Astrocyte (in vitro differentiated cells and primary cell): ENCODE measurements around the gene RAD51B.

ENCODE experiments used
- CTCF ChIP-seq: IDR thresholded peaks from 2 replicates; pipeline ENCODE4 v1.5.1; 2011; ENCODE audit warnings: low read depth, mild to moderate bottlenecking, inconsistent platforms, low read length, moderate library complexity; ENCODE audit not compliant: insufficient read depth
- EZH2 ChIP-seq: IDR thresholded peaks from 2 replicates; pipeline ENCODE4 v1.6.1; 2012; ENCODE audit warnings: mild to moderate bottlenecking, low read length, inconsistent platforms; ENCODE audit not compliant: insufficient read depth

DNA sequence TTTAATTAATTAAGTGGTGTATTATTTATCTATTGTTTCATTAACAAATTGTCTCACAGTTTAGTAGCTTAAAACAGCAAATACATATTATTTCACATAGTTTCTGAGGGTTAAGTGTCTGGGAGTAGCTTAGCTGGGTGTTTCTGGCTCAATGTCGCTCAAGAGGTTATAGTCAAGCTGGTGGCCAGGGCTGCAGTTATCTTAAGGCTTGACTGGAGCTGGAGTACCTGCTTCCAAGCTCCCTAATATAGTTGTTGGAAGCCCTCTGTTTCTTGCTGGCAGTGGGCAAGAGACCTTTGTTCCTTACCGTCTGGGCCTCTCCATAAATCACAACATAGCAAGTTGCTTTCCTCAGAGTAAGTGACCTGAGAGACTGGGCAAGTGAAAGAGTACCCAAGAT lies 66.6 kb downstream of the RAD51B start:
- TF ChIP-seq CTCF (no peak), EZH2 (no peak)
